ENCODE data around the gene ANKK1.

The ANKK1 gene

GRCh38 chr11:113398669-113399430 is 11.3 kb downstream of the ANKK1 start:
- Histone ChIP-seq H3K27ac (ENCODE audit: low read depth, low read length) (no peak overlapping the region), H3K9ac (ENCODE audit: low read length) (no peak overlapping the region), H3K9me3 (ENCODE audit: low read length) (no peaks in the 10 kb centered on the region), H3K36me3 (ENCODE audit: insufficient read depth, low read length) (no peaks in the 10 kb centered on the region), H3K27me3 (ENCODE audit: control insufficient read depth in 1 of 2, insufficient read depth in 2 of 2, low read length in 2 of 2) (no peaks in the 10 kb centered on the region), H3K4me1 (ENCODE audit: insufficient read depth, low read length) (no peaks in the 10 kb centered on the region), H3K4me3 (ENCODE audit: low read depth in 1 of 2, low read length in 2 of 2) (no peak overlapping the region)

- Histone ChIP-seq H3K9ac (ENCODE audit: low read length) (no peak overlapping the region), H3K4me1 (ENCODE audit: insufficient read depth, low read length) (no peaks in the 10 kb centered on the region)
Measured at GRCh38 chr11:113400631-113401230, 13.2 kb downstream of the ANKK1 start.

GRCh38 chr11:113401718-113402117 is 14.1 kb downstream of the ANKK1 start:
- Histone ChIP-seq H3K9me3 (ENCODE audit: low read length) (no peaks in the 10 kb centered on the region), H3K27ac (ENCODE audit: low read depth, low read length) (no peak overlapping the region), H3K4me3 (ENCODE audit: low read depth in 1 of 2, low read length in 2 of 2) (no peak overlapping the region), H3K9ac (ENCODE audit: low read length) (no peak overlapping the region), H3K36me3 (ENCODE audit: insufficient read depth, low read length) (no peaks in the 10 kb centered on the region), H3K27me3 (ENCODE audit: control insufficient read depth in 1 of 2, insufficient read depth in 2 of 2, low read length in 2 of 2) (no peaks in the 10 kb centered on the region), H3K4me1 (ENCODE audit: insufficient read depth, low read length) (no peaks in the 10 kb centered on the region)

More at GRCh38 chr11:113400631-113401230, 13.2 kb downstream of the ANKK1 start:
- Histone ChIP-seq H3K4me3 (ENCODE audit: low read depth in 1 of 2, low read length in 2 of 2) (no peak overlapping the region), H3K9me3 (ENCODE audit: low read length) (no peaks in the 10 kb centered on the region), H3K36me3 (ENCODE audit: insufficient read depth, low read length) (no peaks in the 10 kb centered on the region), H3K27ac (ENCODE audit: low read depth, low read length) (no peak overlapping the region), H3K27me3 (ENCODE audit: control insufficient read depth in 1 of 2, insufficient read depth in 2 of 2, low read length in 2 of 2) (no peaks in the 10 kb centered on the region)

- H3K4me1 ChIP-seq (ENCODE audit: insufficient read depth, low read length), result no peaks in the 10 kb centered on the region
Measured at GRCh38 chr11:113404859-113405430, 17.4 kb downstream of the ANKK1 start.

GRCh38 chr11:113405724-113406478 is 18.3 kb downstream of the ANKK1 start:
- Histone ChIP-seq H3K9me3 (ENCODE audit: low read length) (no peaks in the 10 kb centered on the region), H3K9ac (ENCODE audit: low read length) (no peak overlapping the region), H3K36me3 (ENCODE audit: insufficient read depth, low read length) (no peaks in the 10 kb centered on the region), H3K27me3 (ENCODE audit: control insufficient read depth in 1 of 2, insufficient read depth in 2 of 2, low read length in 2 of 2) (no peaks in the 10 kb centered on the region), H3K27ac (ENCODE audit: low read depth, low read length) (no peak overlapping the region), H3K4me3 (ENCODE audit: low read depth in 1 of 2, low read length in 2 of 2) (no peak overlapping the region), H3K4me1 (ENCODE audit: insufficient read depth, low read length) (no peaks in the 10 kb centered on the region)

More at GRCh38 chr11:113404859-113405430, 17.4 kb downstream of the ANKK1 start:
- Histone ChIP-seq H3K36me3 (ENCODE audit: insufficient read depth, low read length) (no peaks in the 10 kb centered on the region), H3K27me3 (ENCODE audit: control insufficient read depth in 1 of 2, insufficient read depth in 2 of 2, low read length in 2 of 2) (no peaks in the 10 kb centered on the region), H3K9ac (ENCODE audit: low read length) (no peak overlapping the region), H3K27ac (ENCODE audit: low read depth, low read length) (no peak overlapping the region), H3K4me3 (ENCODE audit: low read depth in 1 of 2, low read length in 2 of 2) (no peak overlapping the region), H3K9me3 (ENCODE audit: low read length) (no peaks in the 10 kb centered on the region)

- no peak overlapping the region for H3K27ac ChIP-seq (ENCODE audit: low read depth, low read length)
- no peak overlapping the region for H3K9ac ChIP-seq (ENCODE audit: low read length)
- H3K27me3 ChIP-seq (ENCODE audit: control insufficient read depth in 1 of 2, insufficient read depth in 2 of 2, low read length in 2 of 2), result no peaks in the 10 kb centered on the region
- H3K4me1 ChIP-seq (ENCODE audit: insufficient read depth, low read length), result no peaks in the 10 kb centered on the region
- no peaks in the 10 kb centered on the region for H3K36me3 ChIP-seq (ENCODE audit: insufficient read depth, low read length)
- no peaks in the 10 kb centered on the region for H3K9me3 ChIP-seq (ENCODE audit: low read length)
- no peak overlapping the region for H3K4me3 ChIP-seq (ENCODE audit: low read depth in 1 of 2, low read length in 2 of 2)
Measured at GRCh38 chr11:113407163-113407562, 19.6 kb downstream of the ANKK1 start.

- Histone ChIP-seq H3K27me3 (ENCODE audit: control insufficient read depth in 1 of 2, insufficient read depth in 2 of 2, low read length in 2 of 2) (no peaks in the 10 kb centered on the region), H3K9me3 (ENCODE audit: low read length) (no peaks in the 10 kb centered on the region), H3K4me1 (ENCODE audit: insufficient read depth, low read length) (no peaks in the 10 kb centered on the region), H3K4me3 (ENCODE audit: low read depth in 1 of 2, low read length in 2 of 2) (no peak overlapping the region), H3K27ac (ENCODE audit: low read depth, low read length) (no peak overlapping the region), H3K9ac (ENCODE audit: low read length) (no peak overlapping the region), H3K36me3 (ENCODE audit: insufficient read depth, low read length) (no peaks in the 10 kb centered on the region)
Measured at GRCh38 chr11:113408206-113408605, 20.6 kb downstream of the ANKK1 start.

GRCh38 chr11:113408887-113409286 is 21.3 kb downstream of the ANKK1 start:
- no peaks in the 10 kb centered on the region for H3K9me3 ChIP-seq (ENCODE audit: low read length)
- H3K4me3 ChIP-seq (ENCODE audit: low read depth in 1 of 2, low read length in 2 of 2), result no peak overlapping the region
- no peak overlapping the region for H3K27ac ChIP-seq (ENCODE audit: low read depth, low read length)
- H3K9ac ChIP-seq (ENCODE audit: low read length), result no peak overlapping the region
- no peaks in the 10 kb centered on the region for H3K36me3 ChIP-seq (ENCODE audit: insufficient read depth, low read length)
- no peaks in the 10 kb centered on the region for H3K4me1 ChIP-seq (ENCODE audit: insufficient read depth, low read length)
- no peaks in the 10 kb centered on the region for H3K27me3 ChIP-seq (ENCODE audit: control insufficient read depth in 1 of 2, insufficient read depth in 2 of 2, low read length in 2 of 2)

- H3K27ac ChIP-seq (ENCODE audit: low read depth, low read length), result no peak overlapping the region
Measured at GRCh38 chr11:113409526-113409925, 21.9 kb downstream of the ANKK1 start.

GRCh38 chr11:113410414-113411135 is 23.0 kb downstream of the ANKK1 start:
- Histone ChIP-seq H3K36me3 (ENCODE audit: insufficient read depth, low read length) (no peaks in the 10 kb centered on the region), H3K27ac (ENCODE audit: low read depth, low read length) (no peak overlapping the region), H3K27me3 (ENCODE audit: control insufficient read depth in 1 of 2, insufficient read depth in 2 of 2, low read length in 2 of 2) (no peaks in the 10 kb centered on the region), H3K4me1 (ENCODE audit: insufficient read depth, low read length) (no peaks in the 10 kb centered on the region), H3K9me3 (ENCODE audit: low read length) (no peaks in the 10 kb centered on the region), H3K4me3 (ENCODE audit: low read depth in 1 of 2, low read length in 2 of 2) (no peak overlapping the region), H3K9ac (ENCODE audit: low read length) (no peak overlapping the region)

More at GRCh38 chr11:113409526-113409925, 21.9 kb downstream of the ANKK1 start:
- no peaks in the 10 kb centered on the region for H3K27me3 ChIP-seq (ENCODE audit: control insufficient read depth in 1 of 2, insufficient read depth in 2 of 2, low read length in 2 of 2)
- H3K4me1 ChIP-seq (ENCODE audit: insufficient read depth, low read length), result no peaks in the 10 kb centered on the region
- H3K9me3 ChIP-seq (ENCODE audit: low read length), result no peaks in the 10 kb centered on the region
- no peak overlapping the region for H3K4me3 ChIP-seq (ENCODE audit: low read depth in 1 of 2, low read length in 2 of 2)
- no peak overlapping the region for H3K9ac ChIP-seq (ENCODE audit: low read length)
- H3K36me3 ChIP-seq (ENCODE audit: insufficient read depth, low read length), result no peaks in the 10 kb centered on the region

GRCh38 chr11:113411536-113411935 is 24.0 kb downstream of the ANKK1 start:
- H3K27ac ChIP-seq (ENCODE audit: low read depth, low read length), result no peak overlapping the region
- no peaks in the 10 kb centered on the region for H3K36me3 ChIP-seq (ENCODE audit: insufficient read depth, low read length)
- H3K4me1 ChIP-seq (ENCODE audit: insufficient read depth, low read length), result no peaks in the 10 kb centered on the region
- no peak overlapping the region for H3K4me3 ChIP-seq (ENCODE audit: low read depth in 1 of 2, low read length in 2 of 2)
- no peak overlapping the region for H3K9ac ChIP-seq (ENCODE audit: low read length)
- H3K27me3 ChIP-seq (ENCODE audit: control insufficient read depth in 1 of 2, insufficient read depth in 2 of 2, low read length in 2 of 2), result no peaks in the 10 kb centered on the region
- no peaks in the 10 kb centered on the region for H3K9me3 ChIP-seq (ENCODE audit: low read length)

All from muscle layer of colon (tissue), 2 donors.